Endothelial cell (in vitro differentiated cells): Measurements from ENCODE around the gene PSMC3. TPM values are rescaled to one million over a fixed set of nuclear protein-coding genes. Genes with fewer than 3 reads are reported as not detected.
A peak's percentile ranks its signal among the peaks of the same experiment; 100 is the strongest.

ENCODE experiments used
- DNase-seq: peaks from one replicate; pipeline ENCODE4 v3.0.0; 2021; ENCODE audit warnings: low spot score
- H3K27ac Mint-ChIP-seq: one replicate; pipeline ENCODE4 v1.8.0; 2021; ENCODE audit warnings: mixed read lengths, inconsistent platforms; ENCODE audit not compliant: unreplicated experiment
- H3K27me3 Mint-ChIP-seq: one replicate; pipeline ENCODE4 v1.8.0; 2021; ENCODE audit warnings: mild to moderate bottlenecking, moderate library complexity, mixed read lengths, inconsistent platforms; ENCODE audit not compliant: unreplicated experiment
- H3K36me3 Mint-ChIP-seq: one replicate; pipeline ENCODE4 v1.8.0; 2021; ENCODE audit warnings: mild to moderate bottlenecking, low read depth, mixed read lengths, inconsistent platforms; ENCODE audit not compliant: unreplicated experiment
- H3K4me1 Mint-ChIP-seq: one replicate; pipeline ENCODE4 v1.8.0; 2021; ENCODE audit warnings: mild to moderate bottlenecking, mixed read lengths, inconsistent platforms; ENCODE audit not compliant: unreplicated experiment
- H3K4me3 Mint-ChIP-seq: one replicate; pipeline ENCODE4 v1.8.0; 2021; ENCODE audit warnings: mild to moderate bottlenecking, mixed read lengths, inconsistent platforms; ENCODE audit not compliant: unreplicated experiment
- H3K9me3 Mint-ChIP-seq: one replicate; pipeline ENCODE4 v1.8.0; 2021; ENCODE audit warnings: mixed read lengths, inconsistent platforms; ENCODE audit not compliant: unreplicated experiment
- total RNA-seq: library from RNA; stranded (reverse); fragmentation: NEBNext Ultra II Directional; extraction: Animal tissue kit (Norgen Biotek cat#: 25700); gene quantifications from one replicate; pipeline ENCODE4 v1.2.1, GENCODE V29; 2021; ENCODE audit not compliant: unreplicated experiment
- TF ChIP-seq, protein P1 (sequence below): fragments of 200-600 bp; sonication (generic); IDR thresholded peaks from one replicate; pipeline ENCODE4 v1.5.0; 2021; ENCODE audit warnings: antibody characterized with exemption; ENCODE audit not compliant: unreplicated experiment

PSMC3 gene
- total RNA-seq, 1 donor from 2014 or later, result 127 TPM

DNA sequence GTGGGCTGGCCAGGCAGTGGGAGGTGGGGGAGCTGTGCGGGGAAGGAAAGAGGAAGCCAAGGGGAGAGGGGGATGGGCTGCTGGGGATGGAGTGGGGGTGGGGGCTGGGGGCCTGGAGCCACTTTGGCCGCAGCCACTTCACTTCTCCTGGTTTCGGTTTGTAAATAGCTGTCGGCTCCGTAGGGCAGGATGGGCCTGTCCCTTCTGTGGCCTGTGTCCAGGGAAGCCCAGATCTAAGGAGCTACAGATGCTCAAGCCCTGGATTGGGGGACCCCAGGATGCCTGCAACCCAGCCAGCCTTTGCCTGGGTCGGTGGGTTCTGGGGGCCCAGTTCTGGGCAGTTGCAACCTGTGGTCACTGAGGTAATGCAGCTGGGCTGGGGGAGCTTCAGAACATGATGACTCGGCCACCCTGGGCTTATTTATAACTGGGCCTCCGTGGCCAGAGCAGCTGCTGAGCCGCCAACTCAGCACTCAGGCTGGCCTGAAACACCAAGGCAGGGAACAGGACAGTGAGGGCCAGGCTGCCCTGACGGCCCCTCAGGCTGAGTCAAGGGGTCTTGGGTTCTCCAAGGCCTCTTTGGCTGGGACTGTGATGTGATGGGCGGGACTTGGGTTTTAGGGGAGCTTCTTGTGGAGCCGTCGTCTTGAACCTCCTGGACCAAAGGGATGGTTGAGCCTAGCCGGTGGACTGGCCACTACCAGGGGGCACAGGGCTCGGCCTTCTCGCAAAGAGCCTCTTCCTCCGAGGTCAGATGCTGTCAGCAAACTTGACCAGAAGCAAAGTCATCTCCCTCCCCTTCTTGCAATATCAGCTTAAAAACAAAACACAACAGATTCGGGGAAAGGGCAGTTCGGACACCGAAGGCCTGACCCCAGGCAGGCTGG lies 32.8 kb downstream of the PSMC3 start:
- TF ChIP-seq, protein P1, sequence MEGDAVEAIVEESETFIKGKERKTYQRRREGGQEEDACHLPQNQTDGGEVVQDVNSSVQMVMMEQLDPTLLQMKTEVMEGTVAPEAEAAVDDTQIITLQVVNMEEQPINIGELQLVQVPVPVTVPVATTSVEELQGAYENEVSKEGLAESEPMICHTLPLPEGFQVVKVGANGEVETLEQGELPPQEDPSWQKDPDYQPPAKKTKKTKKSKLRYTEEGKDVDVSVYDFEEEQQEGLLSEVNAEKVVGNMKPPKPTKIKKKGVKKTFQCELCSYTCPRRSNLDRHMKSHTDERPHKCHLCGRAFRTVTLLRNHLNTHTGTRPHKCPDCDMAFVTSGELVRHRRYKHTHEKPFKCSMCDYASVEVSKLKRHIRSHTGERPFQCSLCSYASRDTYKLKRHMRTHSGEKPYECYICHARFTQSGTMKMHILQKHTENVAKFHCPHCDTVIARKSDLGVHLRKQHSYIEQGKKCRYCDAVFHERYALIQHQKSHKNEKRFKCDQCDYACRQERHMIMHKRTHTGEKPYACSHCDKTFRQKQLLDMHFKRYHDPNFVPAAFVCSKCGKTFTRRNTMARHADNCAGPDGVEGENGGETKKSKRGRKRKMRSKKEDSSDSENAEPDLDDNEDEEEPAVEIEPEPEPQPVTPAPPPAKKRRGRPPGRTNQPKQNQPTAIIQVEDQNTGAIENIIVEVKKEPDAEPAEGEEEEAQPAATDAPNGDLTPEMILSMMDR, result no peak
- Mint-ChIP-seq H3K27ac (peak overlapping the region; percentile 92), H3K36me3 (no peaks in the 10 kb centered on the region), H3K27me3 (peaks cover 5% of the 10 kb centered on the region), H3K4me3 (no peak overlapping the region), H3K9me3 (no peaks in the 10 kb centered on the region), H3K4me1 (peaks cover 22% of the 10 kb centered on the region)
- no peak for DNase-seq

DNA sequence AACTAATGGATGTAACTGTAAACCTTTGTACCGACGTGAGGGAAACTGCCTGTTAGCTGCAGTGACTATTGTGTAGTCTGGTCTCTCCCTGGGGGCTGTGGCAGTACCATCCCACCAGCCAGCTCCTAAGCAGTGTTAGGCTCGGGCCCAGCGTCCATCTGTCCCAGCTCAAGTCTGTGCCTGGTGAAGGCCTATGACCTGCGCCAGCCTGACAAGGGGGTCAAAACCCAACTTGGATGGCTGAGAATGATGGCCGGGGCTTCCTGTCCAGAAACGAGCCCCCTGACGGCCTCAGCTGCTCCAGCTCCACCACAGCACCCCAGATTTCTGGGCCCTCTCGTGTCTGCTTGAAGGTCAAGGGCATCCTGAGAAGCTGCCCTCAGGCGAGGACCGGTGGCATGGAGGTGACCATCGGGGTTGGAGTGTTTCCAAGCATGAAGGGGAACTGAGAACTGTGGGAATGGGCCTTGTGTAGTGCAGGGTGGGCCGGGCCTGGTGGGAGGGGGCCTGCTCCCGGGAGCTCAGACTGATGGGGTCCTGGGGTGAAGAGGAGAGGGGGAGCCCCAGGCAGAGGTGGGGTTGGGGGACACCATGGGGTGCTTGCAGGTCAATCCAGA lies 33.6 kb downstream of the PSMC3 start:
- TF ChIP-seq, protein P1, result no peak
- Mint-ChIP-seq H3K4me3 (no peak overlapping the region), H3K9me3 (no peaks in the 10 kb centered on the region), H3K27me3 (peaks cover 5% of the 10 kb centered on the region), H3K27ac (no peak overlapping the region), H3K4me1 (peaks cover 18% of the 10 kb centered on the region), H3K36me3 (no peaks in the 10 kb centered on the region)
- no peak for DNase-seq

DNA sequence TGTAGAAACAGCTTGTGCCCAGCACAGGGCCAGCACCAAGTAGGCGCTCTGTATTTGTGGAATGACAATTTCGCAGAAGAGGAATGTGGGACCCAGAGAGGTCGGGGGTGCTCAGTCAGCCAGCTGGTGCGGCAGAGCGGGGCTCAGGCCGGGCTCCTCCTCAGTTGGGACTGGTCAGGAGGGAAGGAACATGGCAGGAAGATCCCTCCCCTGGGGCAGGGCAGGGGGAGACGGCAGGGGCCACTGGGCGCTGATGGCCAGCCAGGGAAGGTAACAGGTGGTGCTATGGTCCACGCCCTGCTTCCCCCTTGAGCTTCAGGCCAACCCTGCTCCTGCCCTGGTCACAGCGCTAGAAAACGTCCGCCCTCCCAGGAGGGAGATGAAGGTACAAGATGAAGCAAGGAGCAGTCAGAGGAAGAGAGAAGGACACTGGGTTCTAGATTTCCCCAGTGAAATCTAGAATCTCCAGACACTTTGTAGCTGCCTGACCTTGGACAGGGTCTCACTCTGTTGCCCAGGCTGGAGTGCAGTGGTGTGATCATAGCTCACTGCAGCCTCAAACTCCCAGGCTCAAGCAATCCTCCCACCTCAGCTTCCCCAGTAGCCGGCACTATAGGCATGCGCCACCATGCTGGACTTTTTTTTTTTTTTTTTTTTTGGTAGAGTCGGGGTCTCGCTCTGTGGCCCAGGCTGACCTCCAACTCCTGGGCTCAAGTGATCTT lies 34.4 kb downstream of the PSMC3 start:
- no peaks in the 10 kb centered on the region for H3K36me3 Mint-ChIP-seq
- no peak for DNase-seq
- no peak overlapping the region for H3K27ac Mint-ChIP-seq
- no peaks in the 10 kb centered on the region for H3K9me3 Mint-ChIP-seq
- H3K4me3 Mint-ChIP-seq, result no peak overlapping the region
- peaks cover 5% of the 10 kb centered on the region for H3K27me3 Mint-ChIP-seq
- peaks cover 18% of the 10 kb centered on the region for H3K4me1 Mint-ChIP-seq
- TF ChIP-seq, protein P1, result no peak

DNA sequence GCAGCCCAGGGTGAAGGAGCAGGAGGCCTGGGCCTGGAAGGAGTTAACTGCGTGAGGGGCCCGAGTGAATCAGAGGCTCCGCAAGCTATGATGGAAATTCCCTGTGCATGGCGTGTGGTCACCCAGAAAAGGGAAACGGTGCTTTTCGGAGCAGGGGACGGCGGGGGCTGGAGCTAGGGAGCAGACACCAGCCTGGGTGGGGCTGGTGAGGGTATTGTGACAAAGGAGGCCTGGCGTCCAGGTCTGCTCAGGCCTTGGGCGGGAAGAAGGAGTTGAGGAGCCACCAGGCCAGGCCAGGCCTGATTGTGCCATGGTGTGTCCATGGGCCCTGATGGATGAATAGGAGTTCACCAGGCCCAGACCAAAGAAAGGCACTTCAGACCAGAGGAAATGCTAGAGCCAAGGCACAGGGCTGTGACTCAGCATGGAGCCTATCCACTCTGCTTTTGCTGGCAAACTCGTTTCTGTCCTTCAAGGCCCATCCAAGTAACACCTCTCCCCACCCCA lies 35.1 kb downstream of the PSMC3 start:
- H3K27ac Mint-ChIP-seq, result no peak overlapping the region
- DNase-seq, result no peak
- no peaks in the 10 kb centered on the region for H3K9me3 Mint-ChIP-seq
- TF ChIP-seq, protein P1, result no peak
- peaks cover 5% of the 10 kb centered on the region for H3K27me3 Mint-ChIP-seq
- H3K4me1 Mint-ChIP-seq, result peaks cover 18% of the 10 kb centered on the region
- no peaks in the 10 kb centered on the region for H3K36me3 Mint-ChIP-seq
- no peak overlapping the region for H3K4me3 Mint-ChIP-seq
